SK-N-MC (cell line): ENCODE data around the gene SNURF.

ENCODE experiments used
- EZH2 ChIP-seq: fragments of 200-600 bp; sonication (generic); IDR thresholded peaks from one replicate; pipeline ENCODE4 v1.6.1; 2017; ENCODE audit warnings: antibody characterized with exemption
- FOXP2 ChIP-seq: optimal IDR thresholded peaks from 2 replicates; pipeline ENCODE3; 2011; ENCODE audit warnings: mild to moderate bottlenecking, moderate library complexity; ENCODE audit not compliant: insufficient read depth; ENCODE audit errors: extremely low read length, control extremely low read depth
- POLR2AphosphoS5 ChIP-seq: IDR thresholded peaks from 2 replicates; pipeline ENCODE4 v1.6.1; 2012; ENCODE audit warnings: mild to moderate bottlenecking, low read depth, low read length, borderline replicate concordance

GRCh38 chr15:24954783-24955530 lies at the start of gene SNURF, which contains the start of gene SNRPN:
- TF ChIP-seq POLR2AphosphoS5, result peak; percentile 91
- peak; percentile 35 for TF ChIP-seq FOXP2
- TF ChIP-seq EZH2, result no peak
